A549 (cell line): ENCODE measurements around the gene OPHN1. TPM values are rescaled to one million over a fixed set of nuclear protein-coding genes. Genes with fewer than 3 reads are reported as not detected.

Experiments used
- ATAC-seq, 2 experiments: fragments of 200-7000 bp in 1 of 2; fragments of >200 bp in 1 of 2; cut with Nextera tagmentation in 1 of 2; cut with Tn5 transposase in 1 of 2; 3 replicates each; pipeline versions ENCODE4 v1.8.0 to v1.9.1; 2018 to 2020; ENCODE audit warnings: mild to moderate bottlenecking in 1 of 2, moderate library complexity in 1 of 2
- CTCF ChIA-PET: fragments of 300-600 bp; sonication (Branson Sonifier 250); formaldehyde crosslinking; extraction: SDS; loops from one replicate; lab custom pipeline; 2021; ENCODE audit warnings: antibody characterized with exemption, inconsistent platforms; lab: Yijun Ruan, JAX
- POLR2A ChIA-PET: fragments of 350-600 bp; formaldehyde crosslinking; extraction: SDS; loops from one replicate; lab custom pipeline; 2021; ENCODE audit warnings: antibody characterized with exemption, inconsistent platforms; lab: Yijun Ruan, JAX
- DNase-seq, 2 experiments: peaks; one replicate each; pipeline versions ENCODE4 v3.0.0 to v3.0.0-alpha.2; 2011 to 2016; ENCODE audit warnings: low read depth in 1 of 2, low spot score in 1 of 2
- FAIRE-seq: peaks from 2 replicates; lab custom pipeline; 2011; peaks lifted over from hg19 to GRCh38; lab: Jason Lieb, UNC
- H3K27ac ChIP-seq, 2 experiments: fragments of >200 bp; sonication (Bioruptor Twin); formaldehyde crosslinking; 3 replicates each; pipeline ENCODE4 v1.5.1; 2016 to 2017
- H3K4me1 ChIP-seq: fragments of >200 bp; sonication (Bioruptor Twin); formaldehyde crosslinking; 3 replicates; pipeline ENCODE4 v1.6.1; 2016
- H3K4me2 ChIP-seq: fragments of >200 bp; sonication (Bioruptor Twin); formaldehyde crosslinking; 3 replicates; pipeline ENCODE4 v1.6.1; 2016
- H3K4me3 ChIP-seq: fragments of >200 bp; sonication (Bioruptor Twin); formaldehyde crosslinking; 3 replicates; pipeline ENCODE4 v1.5.1; 2016
- H3K9me3 ChIP-seq: fragments of >200 bp; sonication (Bioruptor Twin); formaldehyde crosslinking; 3 replicates; pipeline ENCODE4 v1.6.1; 2016
- BHLHE40 ChIP-seq: IDR thresholded peaks from 2 replicates; pipeline ENCODE4 v1.6.1; 2012; ENCODE audit warnings: low read depth, low read length, inconsistent platforms
- CEBPB ChIP-seq, 2 experiments: fragments of >200 bp in 1 of 2; sonication (Bioruptor Twin) in 1 of 2; formaldehyde crosslinking in 1 of 2; IDR thresholded peaks; 2 replicates each; pipeline ENCODE4 v1.6.1; 2012 to 2016
- CHD2 ChIP-seq: fragments of 150-350 bp; IDR thresholded peaks from 2 replicates; pipeline ENCODE4 v1.6.1; 2014; ENCODE audit warnings: low read length; ENCODE audit not compliant: partially characterized antibody
- CHD4 ChIP-seq: fragments of 200-600 bp; sonication (generic); IDR thresholded peaks from 2 replicates; pipeline ENCODE4 v1.6.1; 2016; ENCODE audit warnings: antibody characterized with exemption, mild to moderate bottlenecking, borderline replicate concordance
- E2F6 ChIP-seq: IDR thresholded peaks from 2 replicates; pipeline ENCODE4 v1.6.1; 2012; ENCODE audit warnings: low read depth, borderline replicate concordance
- ELK1 ChIP-seq: fragments of 150-350 bp; IDR thresholded peaks from 2 replicates; pipeline ENCODE4 v1.6.1; 2014; ENCODE audit warnings: low read depth, mild to moderate bottlenecking, low read length
- ESRRA ChIP-seq: fragments of 150-350 bp; IDR thresholded peaks from 2 replicates; pipeline ENCODE4 v1.6.1; 2014; ENCODE audit warnings: mild to moderate bottlenecking, low read length, borderline replicate concordance
- GATA3 ChIP-seq: IDR thresholded peaks from 2 replicates; pipeline ENCODE4 v1.6.1; 2012; ENCODE audit warnings: borderline replicate concordance
- HDAC2 ChIP-seq: fragments of 200-600 bp; sonication (generic); IDR thresholded peaks from 2 replicates; pipeline ENCODE4 v1.6.1; 2016
- HOXA7 ChIP-seq: fragments of 250-450 bp; sonication (Bioruptor Pico); IDR thresholded peaks from 2 replicates; pipeline ENCODE4 v1.5.0; 2020; ENCODE audit warnings: mild to moderate bottlenecking, moderate library complexity
- HOXB13 ChIP-seq: fragments of 250-450 bp; sonication (Bioruptor Pico); IDR thresholded peaks from 2 replicates; pipeline ENCODE4 v1.5.0; 2020; ENCODE audit warnings: low read depth, mild to moderate bottlenecking, moderate library complexity
- JUNB ChIP-seq: fragments of >200 bp; sonication (Bioruptor Twin); formaldehyde crosslinking; IDR thresholded peaks from 2 replicates; pipeline ENCODE4 v1.6.1; 2016
- KDM1A ChIP-seq: fragments of 200-600 bp; sonication (generic); IDR thresholded peaks from 2 replicates; pipeline ENCODE4 v1.6.1; 2016; ENCODE audit warnings: low read depth, mild to moderate bottlenecking
- MAX ChIP-seq: IDR thresholded peaks from 2 replicates; pipeline ENCODE4 v1.6.1; 2012
- MAZ ChIP-seq: fragments of 150-350 bp; IDR thresholded peaks from 2 replicates; pipeline ENCODE4 v1.6.1; 2014; ENCODE audit warnings: antibody characterized with exemption, low read depth, low read length, borderline replicate concordance
- MYC ChIP-seq: IDR thresholded peaks from 2 replicates; pipeline ENCODE4 v1.6.1; 2012; ENCODE audit warnings: mild to moderate bottlenecking, inconsistent platforms, low read length, improper control_type of control experiment, borderline replicate concordance
- NPAS2 ChIP-seq: fragments of 250-450 bp; sonication (Bioruptor Pico); IDR thresholded peaks from 2 replicates; pipeline ENCODE4 v1.8.0; 2022; ENCODE audit warnings: mild to moderate bottlenecking, moderate library complexity, borderline replicate concordance
- NR3C1 ChIP-seq: fragments of >200 bp; sonication (Bioruptor Twin); formaldehyde crosslinking; IDR thresholded peaks from 3 replicates; pipeline ENCODE4 v1.6.1; 2017
- PHF8 ChIP-seq: fragments of 200-600 bp; sonication (generic); IDR thresholded peaks from 2 replicates; pipeline ENCODE4 v1.6.1; 2016; ENCODE audit warnings: low read depth, mild to moderate bottlenecking, antibody characterized with exemption, moderate library complexity, borderline replicate concordance
- RFX5 ChIP-seq: fragments of 450-650 bp; IDR thresholded peaks from 2 replicates; pipeline ENCODE4 v1.7.1; 2014; ENCODE audit warnings: antibody characterized with exemption, mild to moderate bottlenecking, moderate library complexity
- RNF2 ChIP-seq: fragments of 200-600 bp; sonication (generic); IDR thresholded peaks from 2 replicates; pipeline ENCODE4 v1.6.1; 2016; ENCODE audit warnings: low read depth, mild to moderate bottlenecking, antibody characterized with exemption, moderate library complexity, borderline replicate concordance
- SREBF2 ChIP-seq: fragments of 450-650 bp; IDR thresholded peaks from 2 replicates; pipeline ENCODE4 v1.6.1; 2014; ENCODE audit warnings: mild to moderate bottlenecking, moderate library complexity
- TFCP2L1 ChIP-seq: fragments of 250-450 bp; sonication (Bioruptor Pico); IDR thresholded peaks from 2 replicates; pipeline ENCODE4 v1.5.0; 2021; ENCODE audit warnings: mild to moderate bottlenecking
- ZC3H11A ChIP-seq: fragments of 450-650 bp; IDR thresholded peaks from 2 replicates; pipeline ENCODE4 v1.6.1; 2014; ENCODE audit warnings: antibody characterized with exemption, mild to moderate bottlenecking
- ZNF302 ChIP-seq: fragments of 250-450 bp; sonication (Bioruptor Pico); IDR thresholded peaks from 2 replicates; pipeline ENCODE4 v1.9.0; 2021; ENCODE audit warnings: inconsistent platforms, mild to moderate bottlenecking, moderate library complexity
- ZSCAN20 ChIP-seq: fragments of 250-450 bp; sonication (Bioruptor Pico); IDR thresholded peaks from 2 replicates; pipeline ENCODE4 v1.8.0; 2022; ENCODE audit warnings: mild to moderate bottlenecking, moderate library complexity
- WGBS: methylation state at CpG from one replicate; pipeline ENCODE4 v1.1.6; 2017; ENCODE audit errors: missing lambda C conversion rate; 5-methylcytosine and 5-hydroxymethylcytosine counted together
- polyA plus RNA-seq, 4 experiments: library from polyadenylated mRNA; depleted of rRNA in 3 of 4; stranded (reverse); fragments of >200 nt; fragmentation: RNase III in 1 of 4; extraction: RNeasy Plus Mini Kit Qiagen cat#74134 plus additional on column Dnase treatment in 1 of 4; gene quantifications; 2 replicates in 3 of 4; 3 replicates in 1 of 4; pipeline ENCODE4 v1.2.3, GENCODE V29; 2011 to 2017
- TF ChIP-seq, protein P1 (sequence below): fragments of 250-450 bp; sonication (Bioruptor Pico); IDR thresholded peaks from 2 replicates; pipeline ENCODE4 v1.5.0; 2021; ENCODE audit warnings: mild to moderate bottlenecking, moderate library complexity, borderline replicate concordance

OPHN1 gene
- polyA plus RNA-seq, 2 of the 4 experiments (the other 2 are of a cell fraction) = 2.0 to 5.7 TPM

- Histone ChIP-seq H3K9me3 (no peaks in the 10 kb centered on the region), H3K27ac (no peak overlapping the region), H3K4me3 (no peak overlapping the region), H3K4me2 (no peak overlapping the region), H3K4me1 (no peaks in the 10 kb centered on the region)
- ATAC-seq = no peak
- CTCF ChIA-PET = interaction anchor here (1.8 kb wide), 1 partner anchor 8 kb away, joined by 7 read pairs; no protein-coding TSS in a partner anchor
- FAIRE-seq = no peak
- POLR2A ChIA-PET = no interaction called here
- 100% methylated on average over 1 of the region's 1 CpG for WGBS
- no peak for TF ChIP-seq BHLHE40
- no peak for TF ChIP-seq PHF8
- TF ChIP-seq TFCP2L1 (CRISPR knock-in tag) = no peak
- TF ChIP-seq ZSCAN20 (CRISPR knock-in tag) = no peak
- TF ChIP-seq CHD2 = no peak
- no peak for TF ChIP-seq JUNB
- no peak for TF ChIP-seq MYC
- no peak for TF ChIP-seq ELK1
- TF ChIP-seq NR3C1 = no peak
- no peak for TF ChIP-seq MAX
- TF ChIP-seq CHD4 = no peak
- no peak for TF ChIP-seq HOXA7 (CRISPR knock-in tag)
- no peak for TF ChIP-seq NPAS2
- TF ChIP-seq RFX5 = no peak
- TF ChIP-seq KDM1A = no peak
- no peak for TF ChIP-seq RNF2
- TF ChIP-seq E2F6 = no peak
- no peak for TF ChIP-seq HOXB13 (CRISPR knock-in tag)
- no peak for DNase-seq
Measured at GRCh38 chrX:68204521-68205038, 228.7 kb downstream of the OPHN1 start.

DNA sequence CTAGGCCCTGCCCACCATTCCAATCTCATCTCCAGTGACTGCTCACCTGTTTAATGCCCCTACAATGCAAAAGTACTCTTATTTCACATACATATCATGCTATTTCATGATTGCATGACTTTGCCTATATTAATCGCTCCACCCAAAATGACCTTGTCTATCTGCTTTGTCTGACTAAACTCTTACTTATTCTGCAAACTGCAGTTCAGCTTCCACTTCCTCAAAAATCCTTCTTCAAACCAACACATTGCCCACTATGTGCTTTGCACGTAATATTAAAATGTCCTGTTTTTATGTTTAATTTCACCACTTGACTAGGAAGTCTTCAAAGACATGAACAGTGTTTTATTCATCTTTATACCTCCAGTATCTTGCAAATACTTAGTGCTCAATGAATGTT lies 229.6 kb downstream of the OPHN1 start:
- ATAC-seq (no peak), FAIRE-seq (no peak), DNase-seq (no peak)
- no peak for TF ChIP-seq ESRRA
- no peak for TF ChIP-seq MAX
- no peak for TF ChIP-seq ELK1
- no peak for TF ChIP-seq RFX5
- no peak for TF ChIP-seq CHD4
- TF ChIP-seq ZNF302 (CRISPR knock-in tag) = no peak
- no peak for TF ChIP-seq TFCP2L1 (CRISPR knock-in tag)
- no peak for TF ChIP-seq CEBPB (IDR thresholded peaks at IDR 0.05)
- TF ChIP-seq, protein P1, sequence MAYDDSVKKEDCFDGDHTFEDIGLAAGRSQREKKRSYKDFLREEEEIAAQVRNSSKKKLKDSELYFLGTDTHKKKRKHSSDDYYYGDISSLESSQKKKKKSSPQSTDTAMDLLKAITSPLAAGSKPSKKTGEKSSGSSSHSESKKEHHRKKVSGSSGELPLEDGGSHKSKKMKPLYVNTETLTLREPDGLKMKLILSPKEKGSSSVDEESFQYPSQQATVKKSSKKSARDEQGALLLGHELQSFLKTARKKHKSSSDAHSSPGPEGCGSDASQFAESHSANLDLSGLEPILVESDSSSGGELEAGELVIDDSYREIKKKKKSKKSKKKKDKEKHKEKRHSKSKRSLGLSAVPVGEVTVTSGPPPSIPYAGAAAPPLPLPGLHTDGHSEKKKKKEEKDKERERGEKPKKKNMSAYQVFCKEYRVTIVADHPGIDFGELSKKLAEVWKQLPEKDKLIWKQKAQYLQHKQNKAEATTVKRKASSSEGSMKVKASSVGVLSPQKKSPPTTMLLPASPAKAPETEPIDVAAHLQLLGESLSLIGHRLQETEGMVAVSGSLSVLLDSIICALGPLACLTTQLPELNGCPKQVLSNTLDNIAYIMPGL = no peak
- TF ChIP-seq GATA3 = no peak
- no peak for TF ChIP-seq HOXB13 (CRISPR knock-in tag)
- TF ChIP-seq JUNB = no peak
- TF ChIP-seq MAZ = no peak
- no peak for TF ChIP-seq CHD2
- TF ChIP-seq ZC3H11A = no peak
- no peak for TF ChIP-seq HDAC2
- TF ChIP-seq SREBF2 = no peak
- H3K4me1 ChIP-seq = no peaks in the 10 kb centered on the region
- ChIA-PET CTCF (no interaction called here), POLR2A (no interaction called here)
- no peak overlapping the region for H3K4me2 ChIP-seq
- H3K27ac ChIP-seq = no peak overlapping the region
- 84% methylated on average over 2 of the region's 2 CpGs for WGBS
- no peak overlapping the region for H3K4me3 ChIP-seq
- no peaks in the 10 kb centered on the region for H3K9me3 ChIP-seq
